ENCODE data around the gene ERP44.
"Not testable (repeated sequence)": the region's sequence is repeated elsewhere in the genome, so short reads cannot be mapped to it uniquely, and the experiment has no call there.

Gene ERP44

DNA sequence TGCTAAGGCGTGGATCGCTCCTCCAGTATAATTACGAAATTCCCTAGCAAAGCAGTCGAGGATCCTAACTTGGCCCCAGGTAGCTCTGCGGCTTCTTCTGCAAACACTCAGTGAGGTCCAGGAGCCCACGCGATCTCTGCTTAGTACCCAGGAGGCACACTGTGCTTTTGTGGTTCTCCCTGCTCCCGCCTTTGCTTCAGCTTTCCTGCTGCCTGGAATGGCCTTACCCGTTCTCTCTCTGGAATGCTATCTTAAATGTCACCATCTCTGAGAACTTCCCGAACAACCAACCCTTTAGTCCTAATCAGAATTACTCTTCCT, 882 bp upstream of the ERP44 start:
- Histone ChIP-seq H3K36me3 (ENCODE audit: insufficient read depth, low read depth, low read length) (no peaks in the 10 kb centered on the region), H3K9me3 (ENCODE audit: insufficient read depth, low read depth, low read length) (no peaks in the 10 kb centered on the region), H3K4me1 (ENCODE audit: insufficient read depth, low read length) (peaks cover 8% of the 10 kb centered on the region), H3K9ac (ENCODE audit: low read depth, low read length) (peak overlapping the region; percentile 65; the same call in 1 of the 2 replicates), H3K27me3 (ENCODE audit: insufficient read depth, low read length) (no peaks in the 10 kb centered on the region), H3K4me3 (ENCODE audit: low read length) (peak overlapping the region; percentile 100), H3K27ac (ENCODE audit: low read length) (peak overlapping the region; percentile 25)

- H3K27me3 ChIP-seq (ENCODE audit: insufficient read depth, low read length): no peaks in the 10 kb centered on the region
- H3K4me3 ChIP-seq (ENCODE audit: low read length): peak overlapping the region; percentile 100
- no peak overlapping the region for H3K27ac ChIP-seq (ENCODE audit: low read length)
- no peaks in the 10 kb centered on the region for H3K9me3 ChIP-seq (ENCODE audit: insufficient read depth, low read depth, low read length)
- H3K4me1 ChIP-seq (ENCODE audit: insufficient read depth, low read length): peaks cover 8% of the 10 kb centered on the region
- H3K9ac ChIP-seq (ENCODE audit: low read depth, low read length): peak overlapping the region; percentile 80
- H3K36me3 ChIP-seq (ENCODE audit: insufficient read depth, low read depth, low read length): no peaks in the 10 kb centered on the region
Observed at GRCh38 chr9:100098046-100098886, 534 bp downstream of the ERP44 start.

GRCh38 chr9:100096378-100096916, 2.4 kb downstream of the ERP44 start:
- no peak overlapping the region for H3K4me3 ChIP-seq (ENCODE audit: low read length)
- no peak overlapping the region for H3K27ac ChIP-seq (ENCODE audit: low read length)
- no peaks in the 10 kb centered on the region for H3K9me3 ChIP-seq (ENCODE audit: insufficient read depth, low read depth, low read length)
- peaks cover 8% of the 10 kb centered on the region for H3K4me1 ChIP-seq (ENCODE audit: insufficient read depth, low read length)
- H3K9ac ChIP-seq (ENCODE audit: low read depth, low read length): no peak overlapping the region
- no peaks in the 10 kb centered on the region for H3K27me3 ChIP-seq (ENCODE audit: insufficient read depth, low read length)
- no peaks in the 10 kb centered on the region for H3K36me3 ChIP-seq (ENCODE audit: insufficient read depth, low read depth, low read length)

DNA sequence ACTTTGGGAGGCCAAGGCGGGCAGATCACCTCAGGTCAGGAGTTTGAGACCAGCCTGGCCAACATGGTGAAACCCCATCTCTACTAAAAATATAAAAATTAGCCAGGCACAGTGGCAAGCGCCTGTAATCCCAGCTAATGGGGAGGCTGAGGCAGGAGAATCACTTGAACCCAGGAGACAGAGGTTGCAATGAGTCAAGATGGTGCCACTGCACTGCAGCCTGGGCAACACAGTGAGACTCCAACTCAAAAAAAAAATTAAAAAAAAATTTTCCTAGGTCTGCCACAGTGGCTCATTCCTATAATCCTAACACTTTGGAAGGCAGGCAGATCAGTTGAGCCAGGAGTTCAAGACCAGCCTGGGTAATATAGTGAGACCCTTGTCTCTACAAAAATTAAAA, 4.4 kb downstream of the ERP44 start:
- not testable (repeated sequence) for H3K4me1 ChIP-seq (ENCODE audit: insufficient read depth, low read length); H3K27me3 ChIP-seq (ENCODE audit: insufficient read depth, low read length); H3K9ac ChIP-seq (ENCODE audit: low read depth, low read length); H3K9me3 ChIP-seq (ENCODE audit: insufficient read depth, low read depth, low read length); H3K36me3 ChIP-seq (ENCODE audit: insufficient read depth, low read depth, low read length); H3K4me3 ChIP-seq (ENCODE audit: low read length); H3K27ac ChIP-seq (ENCODE audit: low read length)

DNA sequence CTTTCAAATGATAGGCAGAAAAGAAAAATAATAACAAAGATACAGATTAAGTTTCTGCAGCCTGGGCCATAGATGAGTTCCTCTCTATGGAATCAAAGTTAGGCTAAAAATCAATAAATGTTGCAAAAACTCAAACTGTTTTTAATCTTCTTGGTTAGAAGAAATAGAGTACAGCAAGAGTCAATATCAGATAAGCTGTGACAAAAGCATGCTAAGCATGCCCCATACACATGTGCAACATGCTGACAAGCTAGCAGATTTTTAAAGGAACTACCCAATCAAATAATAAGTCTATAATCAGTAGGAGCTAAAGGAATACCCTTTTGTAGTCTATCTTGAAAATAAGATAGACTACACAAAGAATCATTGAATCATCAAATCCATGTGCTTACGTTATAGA, 6.7 kb downstream of the ERP44 start:
- no peaks in the 10 kb centered on the region for H3K9me3 ChIP-seq (ENCODE audit: insufficient read depth, low read depth, low read length)
- no peak overlapping the region for H3K27ac ChIP-seq (ENCODE audit: low read length)
- H3K4me3 ChIP-seq (ENCODE audit: low read length): no peak overlapping the region
- no peaks in the 10 kb centered on the region for H3K27me3 ChIP-seq (ENCODE audit: insufficient read depth, low read length)
- H3K4me1 ChIP-seq (ENCODE audit: insufficient read depth, low read length): no peaks in the 10 kb centered on the region; the same call in 1 of the 2 replicates
- H3K9ac ChIP-seq (ENCODE audit: low read depth, low read length): no peak overlapping the region
- H3K36me3 ChIP-seq (ENCODE audit: insufficient read depth, low read depth, low read length): no peaks in the 10 kb centered on the region

DNA sequence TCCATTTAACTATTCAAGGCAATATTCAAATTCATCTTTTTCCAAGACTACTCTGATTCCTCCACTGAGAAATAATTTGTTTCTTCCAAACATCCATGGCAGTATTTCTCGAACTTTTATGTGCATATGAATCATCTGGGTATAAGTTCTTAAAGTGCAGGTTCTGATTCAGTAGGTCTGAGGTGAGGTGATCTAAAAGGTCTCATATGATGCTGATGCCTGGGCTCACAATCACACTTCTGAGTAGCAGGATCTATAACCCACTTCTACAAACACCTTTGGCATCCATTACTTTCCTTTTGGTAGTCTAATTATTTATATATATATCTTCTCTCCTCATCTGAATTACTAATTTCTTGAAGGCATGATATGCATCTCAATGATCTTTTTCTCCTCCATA, 7.2 kb downstream of the ERP44 start:
- Histone ChIP-seq H3K27me3 (ENCODE audit: insufficient read depth, low read length) (no peaks in the 10 kb centered on the region), H3K4me1 (ENCODE audit: insufficient read depth, low read length) (no peaks in the 10 kb centered on the region; the same call in 1 of the 2 replicates), H3K9me3 (ENCODE audit: insufficient read depth, low read depth, low read length) (no peaks in the 10 kb centered on the region), H3K27ac (ENCODE audit: low read length) (no peak overlapping the region), H3K36me3 (ENCODE audit: insufficient read depth, low read depth, low read length) (no peaks in the 10 kb centered on the region), H3K4me3 (ENCODE audit: low read length) (no peak overlapping the region), H3K9ac (ENCODE audit: low read depth, low read length) (no peak overlapping the region)

DNA sequence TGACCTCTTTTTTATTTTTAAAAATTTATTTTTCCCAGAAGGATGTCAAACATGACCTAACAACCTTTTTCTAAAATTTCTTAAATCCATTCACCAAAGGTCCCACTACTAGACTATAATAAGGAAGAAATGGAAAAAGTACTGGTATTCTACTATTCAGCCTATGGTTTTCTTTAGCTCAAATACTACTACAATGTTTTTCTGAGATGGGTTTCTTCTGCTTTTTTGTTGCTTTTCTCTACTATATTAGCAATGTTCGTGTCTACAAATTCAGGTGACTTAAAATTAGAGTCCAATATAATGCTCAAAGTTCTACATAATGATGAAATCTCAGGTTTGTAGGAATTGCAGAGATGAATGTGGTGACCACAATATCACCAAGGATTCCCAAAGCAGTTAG, 7.9 kb downstream of the ERP44 start:
- Histone ChIP-seq H3K4me3 (ENCODE audit: low read length) (no peak overlapping the region), H3K9ac (ENCODE audit: low read depth, low read length) (no peak overlapping the region), H3K27me3 (ENCODE audit: insufficient read depth, low read length) (no peaks in the 10 kb centered on the region), H3K9me3 (ENCODE audit: insufficient read depth, low read depth, low read length) (no peaks in the 10 kb centered on the region), H3K4me1 (ENCODE audit: insufficient read depth, low read length) (no peaks in the 10 kb centered on the region; the same call in 1 of the 2 replicates), H3K36me3 (ENCODE audit: insufficient read depth, low read depth, low read length) (no peaks in the 10 kb centered on the region), H3K27ac (ENCODE audit: low read length) (no peak overlapping the region)

DNA sequence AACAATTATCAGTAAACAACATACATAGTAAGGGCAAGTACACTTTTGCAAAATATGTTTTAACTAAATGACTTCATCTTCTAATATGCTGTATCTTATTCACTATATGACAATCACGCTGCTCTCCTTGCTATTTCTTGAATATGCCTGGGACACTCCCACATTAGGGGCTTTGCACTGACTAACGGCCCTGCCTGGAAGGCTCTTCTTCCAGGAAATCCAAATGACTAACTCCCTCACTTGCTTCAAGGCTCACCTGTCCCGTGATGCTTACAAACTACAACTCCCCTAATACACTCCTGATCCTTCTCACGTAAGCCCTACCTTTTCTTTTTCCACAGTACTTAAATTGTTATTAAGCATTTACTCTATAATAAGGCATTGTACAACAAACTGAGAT, 10.6 kb downstream of the ERP44 start:
- H3K9ac ChIP-seq (ENCODE audit: low read depth, low read length): no peak overlapping the region
- H3K27ac ChIP-seq (ENCODE audit: low read length): no peak overlapping the region
- no peak overlapping the region for H3K4me3 ChIP-seq (ENCODE audit: low read length)
- no peaks in the 10 kb centered on the region for H3K36me3 ChIP-seq (ENCODE audit: insufficient read depth, low read depth, low read length)
- no peaks in the 10 kb centered on the region for H3K9me3 ChIP-seq (ENCODE audit: insufficient read depth, low read depth, low read length)
- H3K27me3 ChIP-seq (ENCODE audit: insufficient read depth, low read length): no peaks in the 10 kb centered on the region
- peaks cover 8% of the 10 kb centered on the region for H3K4me1 ChIP-seq (ENCODE audit: insufficient read depth, low read length)

DNA sequence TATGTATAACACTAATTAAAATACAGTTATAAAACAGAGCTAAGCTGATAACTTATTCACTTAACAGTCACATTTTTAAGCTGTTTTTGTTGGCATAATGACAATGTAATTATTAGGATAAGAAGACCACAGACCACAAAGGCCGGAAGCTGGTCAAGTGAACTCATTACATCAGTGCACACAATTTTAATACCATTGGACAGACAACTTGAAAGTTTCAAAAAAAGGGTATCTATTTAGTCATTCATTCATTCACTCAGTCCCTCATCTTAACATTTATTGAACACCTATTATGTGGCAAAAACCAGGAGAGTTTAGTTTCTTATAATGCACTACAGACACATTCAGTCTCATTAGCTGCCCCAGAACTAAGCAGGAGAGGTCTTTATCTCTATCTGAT, 11.6 kb downstream of the ERP44 start:
- Histone ChIP-seq H3K4me1 (ENCODE audit: insufficient read depth, low read length) (peaks cover 9% of the 10 kb centered on the region), H3K9ac (ENCODE audit: low read depth, low read length) (no peak overlapping the region), H3K4me3 (ENCODE audit: low read length) (no peak overlapping the region), H3K9me3 (ENCODE audit: insufficient read depth, low read depth, low read length) (no peaks in the 10 kb centered on the region), H3K36me3 (ENCODE audit: insufficient read depth, low read depth, low read length) (no peaks in the 10 kb centered on the region), H3K27ac (ENCODE audit: low read length) (no peak overlapping the region), H3K27me3 (ENCODE audit: insufficient read depth, low read length) (no peaks in the 10 kb centered on the region)

DNA sequence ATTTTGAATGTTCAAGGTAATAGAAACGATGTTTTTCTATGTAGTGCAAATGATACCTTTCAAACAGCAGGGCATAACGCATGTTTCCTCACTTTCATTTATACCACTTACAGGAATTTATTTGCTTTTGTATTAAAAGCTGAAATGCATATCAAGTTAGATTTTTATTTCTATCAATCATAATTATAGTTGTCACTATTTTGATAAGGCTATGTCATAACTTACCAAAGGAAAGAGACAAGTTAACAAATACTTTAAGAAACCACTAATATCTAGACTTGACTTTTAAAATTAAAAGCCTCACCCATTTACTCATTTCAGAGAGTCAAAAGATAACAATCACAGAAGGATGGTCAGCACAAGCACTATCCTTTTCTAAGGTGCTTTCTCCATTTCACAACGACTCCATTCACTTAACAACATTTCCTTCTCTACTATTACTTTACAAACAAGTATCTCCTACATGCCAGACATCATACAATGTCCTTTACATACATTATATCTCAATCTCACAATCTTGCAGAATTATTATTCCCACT, 12.6 kb downstream of the ERP44 start:
- H3K4me1 ChIP-seq (ENCODE audit: insufficient read depth, low read length): peaks cover 9% of the 10 kb centered on the region
- no peak overlapping the region for H3K27ac ChIP-seq (ENCODE audit: low read length)
- H3K27me3 ChIP-seq (ENCODE audit: insufficient read depth, low read length): no peaks in the 10 kb centered on the region
- no peak overlapping the region for H3K9ac ChIP-seq (ENCODE audit: low read depth, low read length)
- H3K36me3 ChIP-seq (ENCODE audit: insufficient read depth, low read depth, low read length): no peaks in the 10 kb centered on the region
- no peak overlapping the region for H3K4me3 ChIP-seq (ENCODE audit: low read length)
- no peaks in the 10 kb centered on the region for H3K9me3 ChIP-seq (ENCODE audit: insufficient read depth, low read depth, low read length)

DNA sequence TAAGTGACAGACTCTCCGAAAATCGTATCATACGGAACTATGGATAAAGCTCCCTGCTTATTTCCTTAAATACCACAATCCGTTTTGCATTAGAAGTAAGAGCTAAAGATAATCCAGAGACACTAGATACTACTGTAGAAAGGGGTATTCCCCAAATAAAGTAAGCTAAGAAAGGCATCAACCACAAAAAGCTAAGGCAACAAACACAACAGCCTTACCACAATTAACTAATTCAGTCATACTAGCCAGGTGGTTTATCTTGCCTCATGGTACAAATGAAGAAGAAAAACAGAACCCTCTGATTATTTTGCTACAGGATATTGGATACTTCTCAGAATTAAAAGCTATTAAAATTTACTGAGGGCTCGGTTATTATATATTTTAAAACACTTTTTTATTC, 14.1 kb downstream of the ERP44 start:
- H3K36me3 ChIP-seq (ENCODE audit: insufficient read depth, low read depth, low read length): no peaks in the 10 kb centered on the region
- no peak overlapping the region for H3K9ac ChIP-seq (ENCODE audit: low read depth, low read length)
- no peaks in the 10 kb centered on the region for H3K27me3 ChIP-seq (ENCODE audit: insufficient read depth, low read length)
- H3K4me3 ChIP-seq (ENCODE audit: low read length): no peak overlapping the region
- H3K9me3 ChIP-seq (ENCODE audit: insufficient read depth, low read depth, low read length): no peaks in the 10 kb centered on the region
- H3K27ac ChIP-seq (ENCODE audit: low read length): no peak overlapping the region
- H3K4me1 ChIP-seq (ENCODE audit: insufficient read depth, low read length): peaks cover 9% of the 10 kb centered on the region

- Histone ChIP-seq H3K27ac (ENCODE audit: low read length) (no peak overlapping the region), H3K9ac (ENCODE audit: low read depth, low read length) (no peak overlapping the region), H3K27me3 (ENCODE audit: insufficient read depth, low read length) (no peaks in the 10 kb centered on the region), H3K36me3 (ENCODE audit: insufficient read depth, low read depth, low read length) (no peaks in the 10 kb centered on the region), H3K9me3 (ENCODE audit: insufficient read depth, low read depth, low read length) (no peaks in the 10 kb centered on the region), H3K4me3 (ENCODE audit: low read length) (no peak overlapping the region), H3K4me1 (ENCODE audit: insufficient read depth, low read length) (peaks cover 9% of the 10 kb centered on the region)
Observed at GRCh38 chr9:100084128-100084453, 14.7 kb downstream of the ERP44 start.

Measured in iPS-20b (cell line).